Dendritic cell treated with granulocyte-macrophage colony-stimulating factor and Interleukin-4, amounts not matched to agents 40 ng/mL and 50 ng/mL, for 4 days (primary cell): ENCODE measurements around the gene CT45A9.
"Not testable (repeated sequence)": the region's sequence is repeated elsewhere in the genome, so short reads cannot be mapped to it uniquely, and the experiment has no call there.

ENCODE experiments used
- H3K27ac Mint-ChIP-seq: one replicate; pipeline ENCODE4 v1.8.0; 2022; ENCODE audit warnings: mild to moderate bottlenecking, mixed read lengths
- H3K27me3 Mint-ChIP-seq: one replicate; pipeline ENCODE4 v1.8.0; 2022; ENCODE audit warnings: mild to moderate bottlenecking, mixed read lengths
- H3K36me3 Mint-ChIP-seq: one replicate; pipeline ENCODE4 v1.8.0; 2022; ENCODE audit warnings: low read depth, mixed read lengths
- H3K4me1 Mint-ChIP-seq: one replicate; pipeline ENCODE4 v1.8.0; 2022; ENCODE audit warnings: low read depth, mixed read lengths
- H3K4me3 Mint-ChIP-seq: one replicate; pipeline ENCODE4 v1.8.0; 2022; ENCODE audit warnings: mild to moderate bottlenecking, moderate library complexity, mixed read lengths
- H3K9me3 Mint-ChIP-seq: one replicate; pipeline ENCODE4 v1.8.0; 2022; ENCODE audit warnings: mixed read lengths
- intact Hi-C: fragments of 100-400 bp; cut with micrococcal nuclease; formaldehyde crosslinking; loops from one replicate; pipeline ENCODE4 v1.15.0; 2022

Gene CT45A9

GRCh38 chrX:135871712-135872111, at the start of gene CT45A9:
Gene CT45A9 (minus strand): TSS chrX:135871812. CDS start chrX:135868061, 3,751 bp downstream.
- H3K27me3 Mint-ChIP-seq, H3K36me3 Mint-ChIP-seq, H3K4me1 Mint-ChIP-seq, H3K9me3 Mint-ChIP-seq, intact Hi-C loops, H3K4me3 Mint-ChIP-seq, H3K27ac Mint-ChIP-seq: not testable (repeated sequence)

- H3K9me3 Mint-ChIP-seq, H3K4me3 Mint-ChIP-seq, H3K27ac Mint-ChIP-seq, H3K36me3 Mint-ChIP-seq, H3K27me3 Mint-ChIP-seq, H3K4me1 Mint-ChIP-seq, intact Hi-C loops: not testable (repeated sequence)
Observed at GRCh38 chrX:135920516-135920915, 48.9 kb upstream of the CT45A9 start.

- Mint-ChIP-seq H3K9me3 (no peaks in the 10 kb centered on the region), H3K4me3 (no peak overlapping the region), H3K27me3 (no peaks in the 10 kb centered on the region), H3K27ac (no peak overlapping the region), H3K4me1 (no peaks in the 10 kb centered on the region), H3K36me3 (no peaks in the 10 kb centered on the region)
- intact Hi-C loops: no loop called here
Observed at GRCh38 chrX:135914404-135914803, 42.8 kb upstream of the CT45A9 start.

- Mint-ChIP-seq H3K9me3 (no peaks in the 10 kb centered on the region), H3K27ac (no peak overlapping the region), H3K4me3 (no peak overlapping the region), H3K4me1 (no peaks in the 10 kb centered on the region), H3K27me3 (no peaks in the 10 kb centered on the region), H3K36me3 (no peaks in the 10 kb centered on the region)
- intact Hi-C loops: no loop called here
Observed at GRCh38 chrX:135910251-135910650, 38.6 kb upstream of the CT45A9 start.

- Mint-ChIP-seq H3K27ac (no peak within 1 kb of the TSS), H3K9me3 (no peaks in the 10 kb centered on the region), H3K27me3 (no peaks in the 10 kb centered on the region), H3K4me3 (no peak within 1 kb of the TSS), H3K36me3 (no peaks in the 10 kb centered on the region), H3K4me1 (no peaks in the 10 kb centered on the region)
- intact Hi-C loops: no loop called here
Observed at GRCh38 chrX:135893294-135893817, 21.7 kb upstream of the CT45A9 start, which contains the start of the genes CT45A10 and SAGE1. Gene CT45A10 (minus strand): TSS chrX:135893444. CDS start chrX:135885344, 8,100 bp downstream. Gene SAGE1 (plus strand): TSS chrX:135893716. CDS start chrX:135896243, 2,527 bp downstream.

GRCh38 chrX:135892781-135893180, 21.2 kb upstream of the CT45A9 start:
- Mint-ChIP-seq H3K4me1 (no peaks in the 10 kb centered on the region), H3K36me3 (no peaks in the 10 kb centered on the region), H3K9me3 (no peaks in the 10 kb centered on the region), H3K4me3 (no peak overlapping the region), H3K27me3 (no peaks in the 10 kb centered on the region), H3K27ac (no peak overlapping the region)
- intact Hi-C loops: no loop called here

GRCh38 chrX:135890087-135890585, 18.5 kb upstream of the CT45A9 start:
- no peaks in the 10 kb centered on the region for H3K36me3 Mint-ChIP-seq
- H3K4me3 Mint-ChIP-seq: no peak overlapping the region
- H3K27ac Mint-ChIP-seq: no peak overlapping the region
- H3K27me3 Mint-ChIP-seq: no peaks in the 10 kb centered on the region
- intact Hi-C loops: no loop called here
- H3K9me3 Mint-ChIP-seq: no peaks in the 10 kb centered on the region
- no peaks in the 10 kb centered on the region for H3K4me1 Mint-ChIP-seq

GRCh38 chrX:135888976-135889375, 17.4 kb upstream of the CT45A9 start:
- H3K9me3 Mint-ChIP-seq, intact Hi-C loops, H3K36me3 Mint-ChIP-seq, H3K27ac Mint-ChIP-seq, H3K27me3 Mint-ChIP-seq, H3K4me3 Mint-ChIP-seq, H3K4me1 Mint-ChIP-seq: not testable (repeated sequence)

GRCh38 chrX:135888230-135888629, 16.6 kb upstream of the CT45A9 start:
- intact Hi-C loops, H3K4me3 Mint-ChIP-seq, H3K27me3 Mint-ChIP-seq, H3K36me3 Mint-ChIP-seq, H3K4me1 Mint-ChIP-seq, H3K9me3 Mint-ChIP-seq, H3K27ac Mint-ChIP-seq: not testable (repeated sequence)

- intact Hi-C loops, H3K36me3 Mint-ChIP-seq, H3K4me1 Mint-ChIP-seq, H3K27me3 Mint-ChIP-seq, H3K9me3 Mint-ChIP-seq, H3K27ac Mint-ChIP-seq, H3K4me3 Mint-ChIP-seq: not testable (repeated sequence)
Observed at GRCh38 chrX:135882741-135883140, 11.1 kb upstream of the CT45A9 start.

- H3K27ac Mint-ChIP-seq, H3K4me1 Mint-ChIP-seq, intact Hi-C loops, H3K36me3 Mint-ChIP-seq, H3K4me3 Mint-ChIP-seq, H3K9me3 Mint-ChIP-seq, H3K27me3 Mint-ChIP-seq: not testable (repeated sequence)
Observed at GRCh38 chrX:135854438-135854837, 17.2 kb downstream of the CT45A9 start, which contains the start of gene CT45A8. Gene CT45A8 (minus strand): TSS chrX:135854538. CDS start chrX:135850783, 3,755 bp downstream.

- not testable (repeated sequence) for H3K27me3 Mint-ChIP-seq
Observed at GRCh38 chrX:135837180-135837579, 34.4 kb downstream of the CT45A9 start, which contains the start of gene CT45A7. Gene CT45A7 (minus strand): TSS chrX:135837280. CDS start chrX:135833533, 3,747 bp downstream.

GRCh38 chrX:135819912-135820311, 51.7 kb downstream of the CT45A9 start, which contains the start of gene CT45A2:
Gene CT45A2 (minus strand): TSS chrX:135820012. CDS start chrX:135816265, 3,747 bp downstream.
- H3K27me3 Mint-ChIP-seq, H3K4me3 Mint-ChIP-seq: not testable (repeated sequence)

More at GRCh38 chrX:135837180-135837579, 34.4 kb downstream of the CT45A9 start, which contains the start of gene CT45A7:
- H3K9me3 Mint-ChIP-seq, H3K4me1 Mint-ChIP-seq, H3K4me3 Mint-ChIP-seq, intact Hi-C loops, H3K27ac Mint-ChIP-seq, H3K36me3 Mint-ChIP-seq: not testable (repeated sequence)

More at GRCh38 chrX:135819912-135820311, 51.7 kb downstream of the CT45A9 start, which contains the start of gene CT45A2:
- H3K36me3 Mint-ChIP-seq, intact Hi-C loops, H3K9me3 Mint-ChIP-seq, H3K27ac Mint-ChIP-seq, H3K4me1 Mint-ChIP-seq: not testable (repeated sequence)
